Nephron (organoid): ENCODE results near the gene KRT13.

Experiments used
- H3K27ac Mint-ChIP-seq, 3 experiments: 2 replicates each; pipeline ENCODE4 v1.8.0; 2020; ENCODE audit warnings: mixed read lengths in 3 of 3, mild to moderate bottlenecking in 2 of 3, moderate library complexity in 1 of 3
- H3K27me3 Mint-ChIP-seq: 2 replicates; pipeline ENCODE4 v1.8.0; 2021; ENCODE audit warnings: low read depth, mild to moderate bottlenecking, moderate library complexity, mixed read lengths
- H3K36me3 Mint-ChIP-seq: 2 replicates; pipeline ENCODE4 v1.8.0; 2020; ENCODE audit warnings: low read depth, mixed read lengths
- H3K4me1 Mint-ChIP-seq: 2 replicates; pipeline ENCODE4 v1.8.0; 2020; ENCODE audit warnings: mixed read lengths
- H3K4me3 Mint-ChIP-seq, 3 experiments: 2 replicates each; pipeline ENCODE4 v1.8.0; 2020; ENCODE audit warnings: mild to moderate bottlenecking in 3 of 3, mixed read lengths in 3 of 3, moderate library complexity in 2 of 3
- H3K9me3 Mint-ChIP-seq: 2 replicates; pipeline ENCODE4 v1.8.0; 2020; ENCODE audit warnings: mixed read lengths
- TF ChIP-seq, protein P1 (sequence below), 3 experiments: fragments of 200-600 bp; sonication (generic); IDR thresholded peaks; one replicate each; pipeline ENCODE4 v1.5.0; 2021; ENCODE audit warnings: antibody characterized with exemption in 3 of 3; ENCODE audit not compliant: unreplicated experiment in 3 of 3

The KRT13 gene

DNA sequence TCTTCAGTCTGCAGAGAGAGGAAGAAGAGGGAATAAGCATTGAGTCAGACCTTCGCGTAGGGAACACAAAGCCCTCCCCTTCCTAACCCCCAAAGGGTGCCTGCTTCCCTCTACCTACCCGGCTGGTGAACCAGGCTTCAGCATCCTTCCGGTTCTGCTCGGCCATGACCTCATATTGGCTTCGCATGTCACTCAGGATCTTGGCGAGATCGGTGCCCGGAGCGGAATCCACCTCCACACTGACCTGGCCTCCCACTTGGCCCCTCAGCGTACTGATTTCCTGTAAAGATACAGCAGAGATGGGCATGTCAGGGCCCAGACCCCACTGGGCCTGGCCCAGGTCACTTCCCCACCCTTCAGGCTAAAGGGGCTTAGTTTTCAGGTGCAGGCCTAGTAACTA is 18.8 kb upstream of the KRT13 start:
- Mint-ChIP-seq H3K36me3 (peaks cover 14% of the 10 kb centered on the region), H3K4me3 (no peak overlapping the region), H3K4me1 (peaks cover 28% of the 10 kb centered on the region), H3K27me3 (peaks cover 72% of the 10 kb centered on the region), H3K9me3 (no peaks in the 10 kb centered on the region), H3K27ac (no peak overlapping the region)
- TF ChIP-seq, protein P1, sequence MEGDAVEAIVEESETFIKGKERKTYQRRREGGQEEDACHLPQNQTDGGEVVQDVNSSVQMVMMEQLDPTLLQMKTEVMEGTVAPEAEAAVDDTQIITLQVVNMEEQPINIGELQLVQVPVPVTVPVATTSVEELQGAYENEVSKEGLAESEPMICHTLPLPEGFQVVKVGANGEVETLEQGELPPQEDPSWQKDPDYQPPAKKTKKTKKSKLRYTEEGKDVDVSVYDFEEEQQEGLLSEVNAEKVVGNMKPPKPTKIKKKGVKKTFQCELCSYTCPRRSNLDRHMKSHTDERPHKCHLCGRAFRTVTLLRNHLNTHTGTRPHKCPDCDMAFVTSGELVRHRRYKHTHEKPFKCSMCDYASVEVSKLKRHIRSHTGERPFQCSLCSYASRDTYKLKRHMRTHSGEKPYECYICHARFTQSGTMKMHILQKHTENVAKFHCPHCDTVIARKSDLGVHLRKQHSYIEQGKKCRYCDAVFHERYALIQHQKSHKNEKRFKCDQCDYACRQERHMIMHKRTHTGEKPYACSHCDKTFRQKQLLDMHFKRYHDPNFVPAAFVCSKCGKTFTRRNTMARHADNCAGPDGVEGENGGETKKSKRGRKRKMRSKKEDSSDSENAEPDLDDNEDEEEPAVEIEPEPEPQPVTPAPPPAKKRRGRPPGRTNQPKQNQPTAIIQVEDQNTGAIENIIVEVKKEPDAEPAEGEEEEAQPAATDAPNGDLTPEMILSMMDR (IDR thresholded peaks at IDR 0.05; ENCODE audit: unreplicated experiment in 3 of 3), result no peak

- H3K9me3 Mint-ChIP-seq, result no peaks in the 10 kb centered on the region
- H3K4me3 Mint-ChIP-seq, result no peak overlapping the region
Measured at GRCh38 chr17:41523787-41524186, 18.4 kb upstream of the KRT13 start.

GRCh38 chr17:41523225-41523593 is 17.8 kb upstream of the KRT13 start:
- no peaks in the 10 kb centered on the region for H3K9me3 Mint-ChIP-seq
- H3K27me3 Mint-ChIP-seq, result peaks cover 66% of the 10 kb centered on the region
- H3K4me3 Mint-ChIP-seq, result no peak overlapping the region
- peaks cover 14% of the 10 kb centered on the region for H3K36me3 Mint-ChIP-seq
- peaks cover 28% of the 10 kb centered on the region for H3K4me1 Mint-ChIP-seq
- H3K27ac Mint-ChIP-seq, result peak overlapping the region in 1 of 3 experiments; percentile 3
- TF ChIP-seq, protein P1 (IDR thresholded peaks at IDR 0.05; ENCODE audit: unreplicated experiment in 3 of 3), result no peak

More at GRCh38 chr17:41523787-41524186, 18.4 kb upstream of the KRT13 start:
- H3K27ac Mint-ChIP-seq, result peak overlapping the region in 1 of 3 experiments; percentile 37
- peaks cover 28% of the 10 kb centered on the region for H3K4me1 Mint-ChIP-seq
- TF ChIP-seq, protein P1 (IDR thresholded peaks at IDR 0.05; ENCODE audit: unreplicated experiment in 3 of 3), result no peak
- peaks cover 14% of the 10 kb centered on the region for H3K36me3 Mint-ChIP-seq
- peaks cover 71% of the 10 kb centered on the region for H3K27me3 Mint-ChIP-seq

- TF ChIP-seq, protein P1 (IDR thresholded peaks at IDR 0.05; ENCODE audit: unreplicated experiment in 3 of 3), result no peak
- peaks cover 59% of the 10 kb centered on the region for H3K27me3 Mint-ChIP-seq
- no peak overlapping the region for H3K4me3 Mint-ChIP-seq
- H3K27ac Mint-ChIP-seq, result peak overlapping the region in 1 of 3 experiments; percentile 3
- no peaks in the 10 kb centered on the region for H3K9me3 Mint-ChIP-seq
- H3K4me1 Mint-ChIP-seq, result peaks cover 28% of the 10 kb centered on the region
- peaks cover 14% of the 10 kb centered on the region for H3K36me3 Mint-ChIP-seq
Measured at GRCh38 chr17:41522301-41523224, 17.2 kb upstream of the KRT13 start.

DNA sequence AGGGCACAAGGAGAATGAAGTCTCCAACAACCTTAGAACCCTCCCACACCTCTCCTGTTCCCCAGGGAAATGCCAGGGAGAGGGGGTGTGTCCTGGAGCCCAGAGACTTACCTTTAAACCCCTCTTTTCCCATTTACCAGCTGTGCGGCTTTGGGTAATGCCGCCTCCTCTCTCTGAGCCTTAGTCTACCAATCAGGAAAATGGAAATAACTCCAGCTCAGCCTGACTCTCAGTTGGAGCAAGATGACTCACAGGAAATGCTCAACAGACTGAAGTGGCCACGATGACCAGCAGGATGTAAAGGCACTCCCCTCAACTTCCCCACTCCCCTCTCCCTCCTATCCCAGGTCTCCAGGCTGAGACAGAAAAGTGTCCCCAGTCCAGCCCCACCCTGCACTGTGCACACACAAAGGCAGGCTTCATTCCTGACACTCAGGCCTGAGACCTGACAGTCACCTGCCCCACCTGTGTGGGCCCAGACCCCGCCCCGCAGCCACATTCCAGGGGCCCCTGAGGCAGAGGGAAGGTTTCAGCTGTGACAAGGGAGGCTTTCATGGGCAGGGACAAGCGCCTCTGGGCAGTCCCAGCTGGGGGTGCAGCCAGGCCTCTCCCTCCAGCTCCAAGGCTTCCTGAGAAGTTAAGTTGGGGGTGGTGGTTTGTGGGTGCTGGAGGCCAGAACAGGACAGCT is 16.3 kb upstream of the KRT13 start:
- H3K27me3 Mint-ChIP-seq, result peaks cover 51% of the 10 kb centered on the region
- no peaks in the 10 kb centered on the region for H3K9me3 Mint-ChIP-seq
- H3K4me3 Mint-ChIP-seq, result no peak overlapping the region
- H3K27ac Mint-ChIP-seq, result peak overlapping the region in 1 of 3 experiments; percentile 69
- H3K4me1 Mint-ChIP-seq, result peaks cover 22% of the 10 kb centered on the region
- TF ChIP-seq, protein P1 (IDR thresholded peaks at IDR 0.05; ENCODE audit: unreplicated experiment in 3 of 3), result no peak
- peaks cover 11% of the 10 kb centered on the region for H3K36me3 Mint-ChIP-seq
